Activated naive CD8-positive, alpha-beta T cell treated with anti-CD3 and anti-CD28 coated beads, Interleukin-2, amount 50 U/mL, for 16 hours (primary cell): ENCODE data around the gene DEFB129.
"Not testable (repeated sequence)": the region's sequence is repeated elsewhere in the genome, so short reads cannot be mapped to it uniquely, and the experiment has no call there.

ENCODE experiments used
- DNase-seq: peaks from one replicate; pipeline ENCODE4 v3.0.0-alpha.2; 2020; ENCODE audit warnings: low read depth, low spot score

DEFB129 gene

GRCh38 chr20:226958-227357, at the start of gene DEFB129:
Gene DEFB129 (plus strand): TSS chr20:227258. CDS start chr20:227289, 31 bp downstream.
- DNase-seq: no peak

- no peak for DNase-seq
Measured at GRCh38 chr20:184288-184687, 42.8 kb upstream of the DEFB129 start.

GRCh38 chr20:187733-188132, 39.3 kb upstream of the DEFB129 start:
- DNase-seq: no peak

- DNase-seq: no peak
Measured at GRCh38 chr20:189611-190010, 37.4 kb upstream of the DEFB129 start, which contains the start of gene DEFB128. Gene DEFB128 (minus strand): TSS chr20:189711. CDS start chr20:189623, 88 bp downstream.

GRCh38 chr20:198225-198624, 28.8 kb upstream of the DEFB129 start:
- DNase-seq: no peak

- no peak for DNase-seq
Measured at GRCh38 chr20:199996-200395, 27.1 kb upstream of the DEFB129 start.

GRCh38 chr20:203630-204029, 23.4 kb upstream of the DEFB129 start:
- not testable (repeated sequence) for DNase-seq

- no peak for DNase-seq
Measured at GRCh38 chr20:208942-209566, 18.0 kb upstream of the DEFB129 start.

- DNase-seq: no peak
Measured at GRCh38 chr20:210809-211502, 16.1 kb upstream of the DEFB129 start.

GRCh38 chr20:214383-214782, 12.7 kb upstream of the DEFB129 start:
- DNase-seq: no peak

- no peak for DNase-seq
Measured at GRCh38 chr20:215796-216195, 11.3 kb upstream of the DEFB129 start.

- no peak for DNase-seq
Measured at GRCh38 chr20:217266-217665, 9.8 kb upstream of the DEFB129 start.

GRCh38 chr20:219290-220115, 7.6 kb upstream of the DEFB129 start:
- DNase-seq: no peak

- no peak for DNase-seq
Measured at GRCh38 chr20:221258-221830, 5.7 kb upstream of the DEFB129 start.

- DNase-seq: not testable (repeated sequence)
Measured at GRCh38 chr20:225879-226278, 1.2 kb upstream of the DEFB129 start.

- DNase-seq: no peak
Measured at GRCh38 chr20:227439-228105, 514 bp downstream of the DEFB129 start.

GRCh38 chr20:235891-236290, 8.8 kb downstream of the DEFB129 start:
- no peak for DNase-seq

- no peak for DNase-seq
Measured at GRCh38 chr20:237489-237888, 10.4 kb downstream of the DEFB129 start.

GRCh38 chr20:237929-238328, 10.9 kb downstream of the DEFB129 start:
- no peak for DNase-seq

GRCh38 chr20:242905-243304, 15.8 kb downstream of the DEFB129 start:
- no peak for DNase-seq

GRCh38 chr20:251354-251753, 24.3 kb downstream of the DEFB129 start:
- DNase-seq: no peak

- no peak for DNase-seq
Measured at GRCh38 chr20:252801-253200, 25.7 kb downstream of the DEFB129 start.
